ENCODE results near the gene ATP6V1F.

DNA sequence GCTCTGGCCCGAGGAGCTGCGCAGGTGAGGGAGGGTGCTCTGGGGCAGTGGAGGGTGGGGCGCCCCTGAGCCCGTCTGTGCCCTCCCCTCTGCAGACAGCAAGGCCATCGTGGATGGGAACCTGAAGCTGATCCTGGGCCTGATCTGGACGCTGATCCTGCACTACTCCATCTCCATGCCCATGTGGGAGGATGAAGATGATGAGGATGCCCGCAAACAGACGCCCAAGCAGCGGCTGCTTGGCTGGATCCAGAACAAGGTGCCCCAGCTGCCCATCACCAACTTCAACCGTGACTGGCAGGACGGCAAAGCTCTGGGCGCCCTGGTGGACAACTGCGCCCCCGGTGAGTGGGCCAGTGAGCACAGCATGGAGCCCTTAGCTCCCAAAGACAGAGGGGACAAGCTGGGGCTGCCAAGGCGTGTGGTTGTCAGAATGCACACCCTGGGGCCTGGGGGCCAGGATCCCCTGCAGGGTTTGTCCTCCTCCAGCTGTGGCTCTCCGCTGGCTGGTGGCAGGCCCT is 27.4 kb upstream of the ATP6V1F start:
- TF ChIP-seq HDGF (IDR thresholded peaks at IDR 0.05; ENCODE audit: borderline replicate concordance) (no peak), SP1 (IDR thresholded peaks at IDR 0.05) (no peak), NFRKB (IDR thresholded peaks at IDR 0.05) (no peak), TARDBP (IDR thresholded peaks at IDR 0.05) (no peak), FOXM1 (IDR thresholded peaks at IDR 0.05; ENCODE audit: borderline replicate concordance) (no peak), FOXA1 (IDR thresholded peaks at IDR 0.05) (no peak)
- TF ChIP-seq, protein P1, sequence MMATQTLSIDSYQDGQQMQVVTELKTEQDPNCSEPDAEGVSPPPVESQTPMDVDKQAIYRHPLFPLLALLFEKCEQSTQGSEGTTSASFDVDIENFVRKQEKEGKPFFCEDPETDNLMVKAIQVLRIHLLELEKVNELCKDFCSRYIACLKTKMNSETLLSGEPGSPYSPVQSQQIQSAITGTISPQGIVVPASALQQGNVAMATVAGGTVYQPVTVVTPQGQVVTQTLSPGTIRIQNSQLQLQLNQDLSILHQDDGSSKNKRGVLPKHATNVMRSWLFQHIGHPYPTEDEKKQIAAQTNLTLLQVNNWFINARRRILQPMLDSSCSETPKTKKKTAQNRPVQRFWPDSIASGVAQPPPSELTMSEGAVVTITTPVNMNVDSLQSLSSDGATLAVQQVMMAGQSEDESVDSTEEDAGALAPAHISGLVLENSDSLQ (IDR thresholded peaks at IDR 0.05) = no peak
